ENCODE results near the gene PDZD7.

The PDZD7 gene

DNA sequence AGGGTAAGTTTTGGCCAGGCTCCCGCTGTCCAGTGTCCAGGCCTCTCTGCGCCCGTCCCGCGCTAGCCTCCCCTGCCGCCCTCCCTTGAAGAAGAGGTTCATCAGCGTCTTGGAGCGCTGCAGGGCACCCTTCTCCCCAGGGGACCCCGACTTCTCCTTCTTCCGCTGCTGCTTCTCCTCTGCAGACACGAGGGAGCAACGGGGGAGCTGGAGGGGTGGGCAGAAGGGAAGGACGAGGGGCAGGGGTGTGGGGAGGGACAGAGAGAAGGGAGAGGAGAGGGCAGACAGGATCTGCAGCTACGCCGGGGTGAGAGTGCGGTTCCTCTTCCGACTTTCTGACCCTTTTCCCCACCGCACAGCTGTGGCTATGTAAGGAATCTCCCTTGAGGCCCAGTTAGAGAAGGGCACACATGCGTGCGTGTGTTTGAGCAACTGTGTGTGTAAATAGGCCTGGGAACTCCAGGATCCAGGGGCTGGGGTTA is 12.8 kb downstream of the PDZD7 start:
- DNase-seq, result no peak

GRCh38 chr10:101016814-101017213 is 14.1 kb downstream of the PDZD7 start:
- DNase-seq, result no peak

DNA sequence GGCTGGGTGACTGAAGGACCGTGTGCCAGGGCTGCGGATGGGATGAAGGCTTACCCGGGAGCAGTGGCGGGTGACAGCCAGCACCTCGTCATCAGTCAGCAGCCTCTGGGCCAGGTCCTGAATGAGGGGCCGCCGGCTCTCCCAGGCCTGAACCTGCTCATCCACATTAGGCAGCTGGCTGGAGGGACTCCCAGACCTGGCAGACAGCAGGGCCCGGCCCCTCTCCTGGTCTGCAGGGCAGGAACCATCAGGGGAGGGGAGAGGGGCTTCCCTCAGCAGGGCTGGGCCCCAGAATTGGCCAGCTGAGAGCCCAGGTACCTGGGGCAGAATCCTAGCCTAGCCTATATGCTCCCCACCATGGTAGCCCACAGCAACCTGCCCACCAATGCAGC is 15.4 kb downstream of the PDZD7 start:
- no peak for DNase-seq

DNA sequence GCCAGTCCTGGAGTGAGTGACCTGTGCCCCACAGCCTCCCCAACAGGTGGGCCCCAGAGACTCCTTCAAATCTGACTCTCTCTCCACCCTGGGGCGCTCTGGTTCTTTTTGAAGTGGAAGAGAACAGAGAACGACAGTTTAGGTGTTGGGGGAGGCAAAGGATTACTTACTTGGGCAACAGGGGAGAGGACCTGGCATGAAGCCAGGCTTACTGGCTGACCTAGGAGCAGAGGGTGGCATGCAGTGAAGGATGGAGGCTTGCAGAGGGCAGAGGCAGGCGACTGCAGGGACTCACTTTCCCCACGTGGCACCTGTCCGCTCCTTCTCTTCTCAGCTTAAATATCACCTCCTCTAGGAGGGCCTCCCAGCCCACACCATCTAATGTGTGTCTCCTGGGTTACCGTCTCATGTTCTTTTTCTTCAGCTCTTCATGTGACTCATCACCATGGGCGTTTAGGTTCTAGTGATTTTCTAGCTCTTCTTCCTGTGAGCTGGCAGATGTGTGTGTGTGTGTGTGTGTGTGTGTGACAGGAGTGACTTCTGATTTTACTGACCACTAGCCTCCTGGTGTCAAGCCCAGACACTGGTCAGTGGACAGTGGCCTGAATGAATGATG is 15.9 kb downstream of the PDZD7 start:
- no peak for DNase-seq

DNA sequence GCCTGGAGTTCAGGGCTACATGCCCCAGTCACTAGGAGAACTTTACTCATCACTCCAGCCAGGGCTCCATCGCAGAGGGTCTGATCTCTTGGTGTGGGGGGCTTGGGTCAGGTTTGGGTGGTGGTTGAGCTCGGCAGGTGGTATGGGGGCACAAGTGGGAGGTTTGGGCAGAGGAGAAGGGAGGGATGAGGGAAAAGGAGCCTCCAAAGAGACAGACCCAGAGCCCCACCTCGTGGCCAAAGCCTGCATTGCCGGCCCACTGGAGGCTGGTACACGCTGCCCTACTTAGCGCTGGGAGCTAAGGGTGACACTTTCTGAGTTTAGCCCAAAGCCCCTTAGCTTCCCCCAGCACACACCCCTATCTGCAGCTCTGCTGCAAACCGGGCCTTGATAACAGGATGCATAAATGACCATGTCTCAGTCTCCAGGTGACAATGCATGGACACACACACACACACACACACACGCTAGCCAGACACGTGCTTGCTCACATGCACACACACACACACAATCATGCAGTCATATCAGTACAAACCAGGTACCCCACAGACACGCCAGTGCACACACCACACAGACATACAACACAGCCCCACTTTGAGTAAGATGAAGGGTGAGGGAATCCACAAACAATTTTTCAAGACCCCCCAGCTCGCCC is 16.6 kb downstream of the PDZD7 start:
- peak in 1 of 2 experiments; percentile 58 for DNase-seq

DNA sequence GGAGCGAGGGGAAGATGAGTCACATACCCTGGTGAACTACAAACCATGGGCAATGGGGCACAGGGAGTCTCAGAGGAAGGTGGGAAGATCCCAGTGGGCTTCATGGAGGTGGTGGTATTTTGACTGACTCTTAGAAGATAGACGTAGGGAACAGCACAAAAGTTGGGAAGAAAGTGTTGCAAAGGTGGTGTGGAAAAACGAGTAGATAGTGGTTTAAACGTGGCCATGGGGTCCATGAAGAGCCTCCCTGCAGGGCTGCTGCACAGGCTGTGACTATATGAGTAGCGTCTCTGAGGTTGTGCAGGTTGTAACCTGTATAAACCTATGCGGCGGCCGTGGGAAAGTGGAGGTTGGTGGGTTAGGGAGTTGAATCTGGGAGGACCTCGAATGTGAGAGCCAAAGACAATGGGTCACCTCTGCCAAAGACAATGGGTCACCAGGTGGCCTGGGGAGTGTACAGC is 17.5 kb downstream of the PDZD7 start:
- DNase-seq, result no peak

DNA sequence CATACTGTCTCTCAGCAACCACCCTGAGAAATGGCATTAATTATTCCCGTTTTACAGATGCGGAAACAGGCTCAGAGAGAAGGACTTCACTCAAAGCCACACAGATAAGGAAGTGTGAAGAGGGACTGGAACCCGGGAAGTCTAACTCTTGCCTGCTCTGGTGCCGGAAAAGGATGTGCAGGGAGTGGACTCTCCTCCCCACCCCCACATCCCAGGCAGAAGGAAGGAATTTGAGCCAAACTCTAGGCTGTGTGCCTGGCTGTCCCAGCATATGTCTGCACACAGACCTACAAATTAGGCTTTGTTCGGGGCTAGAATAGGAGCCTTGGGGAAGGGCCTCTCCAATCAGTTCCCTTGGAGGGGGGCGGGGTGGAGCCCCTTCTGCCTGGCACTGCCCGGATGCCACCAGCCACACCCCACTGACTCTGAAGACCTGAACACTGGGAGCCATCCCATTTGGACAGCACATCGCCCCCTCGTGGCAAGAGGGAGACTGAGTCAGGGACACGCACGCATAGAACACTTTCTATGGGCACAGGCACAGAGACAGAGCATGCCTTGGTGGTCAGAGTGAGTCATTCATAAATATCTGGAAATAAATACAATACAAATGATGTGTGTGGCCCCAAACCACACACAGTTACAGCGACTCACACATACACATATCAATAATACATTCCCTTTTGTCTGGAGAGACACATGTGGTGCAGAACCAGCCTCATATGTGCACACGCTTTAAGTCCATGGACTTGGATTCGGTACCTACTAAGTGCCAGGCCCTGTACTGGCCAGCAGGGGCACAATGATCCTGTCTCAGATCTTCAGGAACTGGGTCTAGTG is 18.2 kb downstream of the PDZD7 start:
- peak in 1 of 2 experiments; percentile 76 for DNase-seq

GRCh38 chr10:101011517-101012423 is 19.2 kb downstream of the PDZD7 start:
- no peak for DNase-seq

DNA sequence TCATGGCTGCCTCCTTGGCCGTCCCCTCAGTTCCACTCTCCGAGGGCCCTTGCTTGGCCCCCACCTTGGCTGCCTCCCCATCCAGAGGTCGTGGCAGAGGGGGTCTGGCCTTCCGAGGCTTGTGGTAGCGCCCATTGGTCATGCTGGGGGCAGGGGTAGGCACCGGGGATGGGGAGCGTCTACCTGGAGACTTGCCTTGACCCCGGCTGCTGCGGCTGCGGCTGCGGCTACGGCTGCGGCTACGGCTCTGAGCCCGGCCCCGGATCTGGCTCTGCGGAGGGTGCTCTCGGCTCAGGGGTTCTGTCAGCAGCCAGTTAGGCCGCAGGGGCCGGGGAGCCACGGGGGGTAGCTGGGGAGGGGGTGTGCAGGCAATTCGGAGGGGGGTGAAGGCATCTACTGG is 20.6 kb downstream of the PDZD7 start:
- DNase-seq, result no peak

GRCh38 chr10:101008823-101009423 is 22.0 kb downstream of the PDZD7 start:
- DNase-seq, result no peak

DNA sequence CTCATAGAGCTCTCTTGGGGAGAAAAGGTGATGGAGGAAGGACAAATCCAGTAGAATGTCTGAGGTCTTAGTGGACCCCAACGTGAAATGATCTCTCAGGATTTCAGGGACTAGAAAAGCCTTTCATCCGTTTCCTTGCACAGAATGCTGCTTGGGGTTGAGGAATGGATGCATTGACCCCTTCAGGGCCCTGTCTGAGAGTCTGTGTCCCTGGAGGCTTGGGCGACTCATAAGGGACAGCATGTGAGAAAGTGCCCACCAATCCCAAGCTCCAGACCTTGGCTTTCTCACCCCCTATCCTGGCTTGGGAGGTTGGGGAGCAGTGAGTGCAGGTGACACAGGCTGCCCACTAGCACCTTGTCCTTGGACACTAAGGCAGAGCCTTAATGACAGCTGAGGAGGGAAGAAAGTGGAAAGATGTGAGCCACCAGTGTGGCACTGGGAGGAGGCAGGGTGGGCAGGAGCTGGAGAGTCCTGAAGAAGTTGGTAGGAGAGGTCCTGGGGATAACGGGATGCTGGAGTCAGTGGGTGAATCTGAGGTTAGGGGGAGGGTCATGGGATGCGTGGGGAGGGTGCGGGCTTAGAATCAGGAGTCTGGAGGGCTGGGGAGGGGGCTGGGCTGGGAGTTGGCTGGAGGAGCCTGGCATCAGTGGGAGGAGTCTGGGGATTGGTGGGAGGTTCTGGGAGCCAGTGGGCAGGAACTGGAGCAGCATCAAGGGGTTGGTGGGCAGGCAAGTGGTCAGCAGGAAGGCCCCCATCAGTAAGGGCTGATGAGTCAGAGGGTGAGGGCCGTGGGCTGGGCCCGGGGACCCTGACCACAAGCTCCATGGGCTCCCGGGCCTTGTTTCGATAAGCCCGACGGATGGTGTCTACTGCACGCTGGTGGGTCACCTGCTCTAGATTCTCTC is 22.8 kb downstream of the PDZD7 start:
- DNase-seq, result no peak

GRCh38 chr10:101007099-101007711 is 23.7 kb downstream of the PDZD7 start:
- DNase-seq, result no peak

GRCh38 chr10:101006593-101007098 is 24.3 kb downstream of the PDZD7 start:
- no peak for DNase-seq

DNA sequence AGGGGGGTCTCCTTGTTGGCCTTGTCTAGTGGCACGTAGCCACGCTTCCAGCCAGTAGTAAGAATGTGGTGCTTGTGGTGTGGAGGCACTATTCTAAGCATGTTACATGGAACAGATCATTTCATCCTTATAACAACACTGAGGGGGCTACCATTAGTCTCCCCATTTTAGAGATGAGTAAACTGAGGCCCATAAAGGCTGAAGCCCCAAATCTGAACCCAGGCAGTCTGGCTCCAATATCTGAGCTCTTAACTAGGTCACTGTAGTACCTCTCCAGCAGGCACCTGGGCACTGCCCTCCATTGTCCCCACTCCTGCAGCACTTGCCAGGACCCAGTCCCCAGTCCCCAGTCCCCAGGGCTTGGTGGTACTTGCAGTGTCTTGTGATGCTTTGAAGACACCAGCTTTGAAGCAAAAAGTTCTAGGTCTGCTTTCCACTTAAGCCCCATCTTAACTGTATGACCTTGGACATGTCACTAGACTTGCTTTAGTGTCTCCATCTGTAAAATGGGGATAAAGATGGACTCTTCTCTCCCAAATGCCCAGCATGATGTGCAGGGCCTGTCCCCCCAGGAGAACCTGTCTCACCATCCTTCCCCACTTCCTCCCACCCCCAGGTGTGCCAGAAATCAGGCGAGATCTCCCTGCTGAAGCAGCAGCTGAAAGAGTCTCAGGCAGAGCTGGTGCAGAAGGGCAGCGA is 24.9 kb downstream of the PDZD7 start:
- DNase-seq, result no peak

- DNase-seq, result no peak
Observed at GRCh38 chr10:101005361-101005760, 25.6 kb downstream of the PDZD7 start.

DNA sequence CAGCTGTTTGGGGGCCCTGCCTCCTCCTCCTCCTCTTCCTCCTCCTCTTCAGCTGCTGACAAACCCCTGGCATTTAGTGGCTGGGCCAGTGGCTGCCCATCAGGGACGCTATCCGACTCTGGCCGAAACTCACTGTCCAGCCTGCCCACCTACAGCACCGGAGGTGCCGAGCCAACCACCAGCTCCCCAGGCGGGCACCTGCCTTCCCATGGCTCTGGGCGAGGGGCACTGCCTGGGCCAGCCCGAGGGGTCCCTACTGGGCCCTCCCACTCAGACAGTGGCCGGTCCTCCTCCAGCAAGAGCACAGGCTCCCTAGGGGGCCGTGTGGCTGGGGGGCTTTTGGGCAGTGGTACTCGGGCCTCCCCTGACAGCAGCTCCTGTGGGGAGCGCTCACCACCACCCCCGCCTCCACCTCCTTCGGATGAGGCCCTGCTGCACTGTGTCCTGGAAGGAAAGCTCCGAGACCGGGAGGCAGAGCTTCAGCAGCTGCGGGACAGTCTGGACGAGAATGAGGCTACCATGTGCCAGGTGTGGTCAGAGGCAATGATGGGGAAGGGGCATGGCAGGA is 27.2 kb downstream of the PDZD7 start:
- no peak for DNase-seq

DNA sequence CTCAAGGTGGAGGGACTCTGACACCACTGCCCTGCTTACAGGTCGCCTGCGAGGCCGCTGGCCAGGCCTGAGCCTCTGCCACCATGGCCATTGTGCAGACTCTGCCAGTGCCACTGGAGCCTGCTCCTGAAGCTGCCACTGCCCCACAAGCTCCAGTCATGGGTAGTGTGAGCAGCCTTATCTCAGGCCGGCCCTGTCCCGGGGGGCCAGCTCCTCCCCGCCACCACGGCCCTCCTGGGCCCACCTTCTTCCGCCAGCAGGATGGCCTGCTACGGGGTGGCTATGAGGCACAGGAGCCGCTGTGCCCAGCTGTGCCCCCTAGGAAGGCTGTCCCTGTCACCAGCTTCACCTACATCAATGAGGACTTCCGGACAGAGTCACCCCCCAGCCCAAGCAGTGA is 28.5 kb downstream of the PDZD7 start:
- no peak for DNase-seq

GRCh38 chr10:101001659-101002035 is 29.3 kb downstream of the PDZD7 start:
- DNase-seq, result no peak

- no peak for DNase-seq
Observed at GRCh38 chr10:101000915-101001658, 29.8 kb downstream of the PDZD7 start.

Measured in cerebellar nuclear complex (tissue), 1 donor.